Testis (tissue), 3 donors: ENCODE data around the gene MANSC4. TPM values are rescaled to one million over a fixed set of nuclear protein-coding genes. Genes with fewer than 3 reads are reported as not detected.
A peak's percentile ranks its signal among the peaks of the same experiment; 100 is the strongest.

ENCODE experiments used
- DNase-seq: peaks from one replicate; pipeline ENCODE4 v3.0.0-alpha.2; 2019
- H3K27ac ChIP-seq, 2 donors: fragments of 200-600 bp; sonication (generic); one replicate each; pipeline ENCODE4 v1.5.1; 2019
- H3K27me3 ChIP-seq: fragments of 200-600 bp; sonication (generic); one replicate; pipeline ENCODE4 v1.5.1; 2019
- H3K36me3 ChIP-seq: fragments of 200-600 bp; sonication (generic); one replicate; pipeline ENCODE4 v1.5.1; 2017; ENCODE audit warnings: low read depth; ENCODE audit errors: missing control alignments
- H3K4me1 ChIP-seq: fragments of 200-600 bp; sonication (generic); one replicate; pipeline ENCODE4 v1.5.1; 2019
- H3K4me3 ChIP-seq, 2 donors: fragments of 200-600 bp; sonication (generic); one replicate each; pipeline ENCODE4 v1.5.1; 2017 to 2019
- H3K9me3 ChIP-seq: fragments of 200-600 bp; sonication (generic); one replicate; pipeline ENCODE4 v1.5.1; 2017
- CTCF ChIP-seq, 3 experiments: fragments of 450-650 bp in 2 of 3; fragments of 200-600 bp in 1 of 3; sonication (generic) in 1 of 3; IDR thresholded peaks; one replicate each; pipeline ENCODE4 v1.5.1; 2016 to 2019; ENCODE audit warnings: antibody characterized with exemption in 3 of 3, mild to moderate bottlenecking in 2 of 3, moderate library complexity in 1 of 3
- POLR2A ChIP-seq: fragments of 450-650 bp; IDR thresholded peaks from one replicate; pipeline ENCODE4 v1.6.1; 2017; ENCODE audit warnings: antibody characterized with exemption, mild to moderate bottlenecking, moderate library complexity
- WGBS, 2 donors: methylation state at CpG; one replicate each; pipeline ENCODE4 v1.1.5; 2018; 5-methylcytosine and 5-hydroxymethylcytosine counted together
- intact Hi-C: fragments of 100-400 bp; cut with DNase I; formaldehyde crosslinking; loops from one replicate; pipeline ENCODE4 v1.15.1; 2023; ENCODE audit warnings: low total_unique reads
- polyA plus RNA-seq: library from polyadenylated mRNA; stranded (reverse); fragments of 350-450 nt; fragmentation: Illumina TruSeq; extraction: RNeasy Lipid Tissue Mini Kit (QIAGEN cat#74804); gene quantifications from one replicate; pipeline ENCODE4 v1.2.3, GENCODE V29; 2014; ENCODE audit warnings: low read depth, low replicate concordance; ENCODE audit not compliant: insufficient read depth
- total RNA-seq, 2 donors: library from RNA; depleted of rRNA; stranded (reverse); fragments of >200 nt; gene quantifications; one replicate each; pipeline ENCODE4 v1.2.3, GENCODE V29; 2016

MANSC4 gene
- total and polyA plus RNA-seq, 3 donors from 2014 or later = 1.1 to 3.4 (median 3.4) TPM

- no peak overlapping the region for H3K27ac ChIP-seq
- intact Hi-C loops = loop anchor here (10.0 kb wide), 1 partner anchor 68 kb away; no protein-coding TSS in a partner anchor
- no peaks in the 10 kb centered on the region for H3K36me3 ChIP-seq
- DNase-seq = no peak
- WGBS, 2 donors = 70 to 71% methylated on average over 6 of the region's 6 CpGs
- peaks cover 8% of the 10 kb centered on the region for H3K4me1 ChIP-seq
- no peak overlapping the region for H3K4me3 ChIP-seq
- TF ChIP-seq POLR2A (no peak), CTCF (IDR thresholded peaks at IDR 0.05) (no peak)
- no peaks in the 10 kb centered on the region for H3K9me3 ChIP-seq
- H3K27me3 ChIP-seq = no peaks in the 10 kb centered on the region
Observed at GRCh38 chr12:27812502-27812901, 32.5 kb upstream of the MANSC4 start.

- intact Hi-C loops = loop anchor here (10.0 kb wide), 1 partner anchor 66 kb away; no protein-coding TSS in a partner anchor
- DNase-seq = no peak
- H3K4me3 ChIP-seq = no peak overlapping the region
- no peaks in the 10 kb centered on the region for H3K9me3 ChIP-seq
- WGBS, 2 donors = 55 to 71% methylated on average over 3 to 4 of the region's 4 CpGs
- H3K27me3 ChIP-seq = no peaks in the 10 kb centered on the region
- TF ChIP-seq POLR2A = no peak
- TF ChIP-seq CTCF (IDR thresholded peaks at IDR 0.05) = no peak
- no peak overlapping the region for H3K27ac ChIP-seq
- peaks cover 8% of the 10 kb centered on the region for H3K4me1 ChIP-seq
- H3K36me3 ChIP-seq = no peaks in the 10 kb centered on the region
Observed at GRCh38 chr12:27810756-27811155, 30.7 kb upstream of the MANSC4 start.

- Histone ChIP-seq H3K27ac (peak overlapping the region in 1 of 2 donors; percentile 21), H3K4me1 (peaks cover 8% of the 10 kb centered on the region)
- intact Hi-C loops = no loop called here
Observed at GRCh38 chr12:27808841-27809240, 28.8 kb upstream of the MANSC4 start.

DNA sequence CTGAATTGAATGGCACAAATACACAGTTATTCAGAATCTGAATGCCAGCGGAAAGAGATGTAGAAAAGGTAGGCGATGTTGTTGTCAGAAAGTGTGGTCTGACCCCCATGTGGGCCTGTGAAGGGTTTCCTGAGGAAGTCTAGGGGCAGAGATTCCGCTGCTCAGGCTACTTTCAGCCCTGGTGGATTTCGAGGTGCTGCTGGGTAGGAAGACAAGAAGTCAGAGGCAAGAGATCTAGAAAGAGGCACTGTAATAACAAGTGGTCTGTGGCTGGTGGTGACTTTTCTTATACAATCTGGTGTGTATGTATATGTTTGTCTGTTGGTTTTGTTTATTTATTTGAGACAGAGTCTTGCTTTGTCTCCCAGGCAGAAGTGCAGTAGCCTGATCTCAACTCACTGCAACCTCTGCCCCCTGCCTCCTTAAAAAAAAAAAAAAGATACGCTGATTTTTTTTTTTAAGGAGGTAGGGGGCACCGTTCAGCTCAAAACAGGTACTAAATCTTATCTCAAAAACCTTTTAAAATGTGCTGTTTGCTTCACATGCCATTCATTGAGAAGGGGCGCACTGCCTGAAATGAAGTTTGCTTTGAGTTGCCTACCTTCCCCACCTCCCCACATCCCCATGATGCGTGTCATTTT lies 27.1 kb upstream of the MANSC4 start:
- intact Hi-C loops = no loop called here

More at GRCh38 chr12:27808841-27809240, 28.8 kb upstream of the MANSC4 start:
- WGBS, 2 donors = 36 to 40% methylated on average over 6 of the region's 6 CpGs
- no peak for DNase-seq
- TF ChIP-seq POLR2A = no peak
- TF ChIP-seq CTCF (IDR thresholded peaks at IDR 0.05) = no peak
- Histone ChIP-seq H3K27me3 (no peaks in the 10 kb centered on the region), H3K4me3 (no peak overlapping the region), H3K9me3 (no peaks in the 10 kb centered on the region), H3K36me3 (no peaks in the 10 kb centered on the region)

More for the DNA sequence above, 27.1 kb upstream of the MANSC4 start:
- Histone ChIP-seq H3K27me3 (no peaks in the 10 kb centered on the region), H3K4me3 (no peak overlapping the region), H3K27ac (no peak overlapping the region), H3K9me3 (no peaks in the 10 kb centered on the region), H3K36me3 (no peaks in the 10 kb centered on the region), H3K4me1 (peaks cover 15% of the 10 kb centered on the region)
- TF ChIP-seq CTCF (IDR thresholded peaks at IDR 0.05) (no peak), POLR2A (no peak)
- no peak for DNase-seq
- 79 to 83% methylated on average over 8 of the region's 8 CpGs for WGBS, 2 donors
